GM18951 (cell line): Measurements from ENCODE around the gene TMEM11.

Source experiments
- POLR2A ChIP-seq: IDR thresholded peaks from 4 replicates; pipeline ENCODE4 v1.6.1; 2011; ENCODE audit warnings: mild to moderate bottlenecking; ENCODE audit not compliant: insufficient read length, insufficient read depth; ENCODE audit errors: extremely low read depth
- in situ Hi-C: fragments of 300-500 bp; cut with MboI; formaldehyde crosslinking; loops from one replicate; pipeline ENCODE4 v1.12.0; 2022; ENCODE audit warnings: low sequenced_read_pairs, mixed read lengths, inconsistent platforms; ENCODE audit not compliant: unreplicated experiment

The TMEM11 gene

GRCh38 chr17:21249086-21249795 lies 35.3 kb upstream of the TMEM11 start:
- in situ Hi-C loops: no loop called here

DNA sequence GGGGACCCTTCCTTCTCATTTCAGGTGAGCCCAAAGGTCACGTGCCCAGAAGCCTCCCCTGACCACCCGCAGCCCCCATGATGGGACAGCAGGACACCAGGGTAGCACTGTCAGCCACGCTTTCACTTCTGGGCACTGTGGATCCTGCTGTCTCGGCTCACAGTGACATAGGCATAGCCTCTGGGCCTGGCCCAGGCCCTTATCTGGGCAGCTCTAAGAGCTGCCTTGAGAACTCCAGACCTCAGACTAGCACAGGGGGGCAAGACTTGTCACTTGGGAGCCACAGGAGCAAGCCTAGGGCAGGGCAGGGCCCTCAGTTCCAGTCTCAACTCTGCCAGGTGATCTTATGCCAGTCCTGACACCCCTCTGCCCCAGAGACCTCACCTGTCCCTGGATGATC lies 34.5 kb upstream of the TMEM11 start:
- in situ Hi-C loops: no loop called here
- no peak for TF ChIP-seq POLR2A

More at GRCh38 chr17:21249086-21249795, 35.3 kb upstream of the TMEM11 start:
- no peak for TF ChIP-seq POLR2A

GRCh38 chr17:21247552-21248258 lies 33.7 kb upstream of the TMEM11 start:
- no peak for TF ChIP-seq POLR2A
- in situ Hi-C loops: no loop called here

DNA sequence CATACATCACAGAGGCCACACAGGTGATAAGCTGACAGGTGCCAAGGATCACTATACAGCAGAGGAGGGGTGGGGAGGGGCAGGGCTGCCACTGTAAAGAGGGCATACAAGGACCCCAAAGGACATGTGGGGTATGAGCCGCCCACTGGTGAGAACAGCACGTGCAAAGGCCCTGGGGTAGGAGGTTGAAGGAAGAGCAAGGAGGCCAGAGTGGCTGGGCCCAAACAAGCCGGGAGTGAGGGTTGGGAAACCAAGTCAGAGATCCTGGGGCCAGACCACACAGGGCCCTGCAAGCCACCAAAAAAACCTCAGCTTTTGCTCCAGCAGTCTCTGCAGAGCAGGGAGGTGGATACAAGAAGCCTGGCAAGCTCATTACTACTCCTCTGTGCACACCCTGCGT lies 32.7 kb upstream of the TMEM11 start:
- in situ Hi-C loops: no loop called here
- no peak for TF ChIP-seq POLR2A

- in situ Hi-C loops: no loop called here
- no peak for TF ChIP-seq POLR2A
Observed at GRCh38 chr17:21245639-21246084, 31.7 kb upstream of the TMEM11 start.

GRCh38 chr17:21243516-21244303 lies 29.7 kb upstream of the TMEM11 start:
- in situ Hi-C loops: no loop called here
- no peak for TF ChIP-seq POLR2A

GRCh38 chr17:21242780-21243515 lies 29.0 kb upstream of the TMEM11 start:
- TF ChIP-seq POLR2A: no peak
- in situ Hi-C loops: no loop called here

DNA sequence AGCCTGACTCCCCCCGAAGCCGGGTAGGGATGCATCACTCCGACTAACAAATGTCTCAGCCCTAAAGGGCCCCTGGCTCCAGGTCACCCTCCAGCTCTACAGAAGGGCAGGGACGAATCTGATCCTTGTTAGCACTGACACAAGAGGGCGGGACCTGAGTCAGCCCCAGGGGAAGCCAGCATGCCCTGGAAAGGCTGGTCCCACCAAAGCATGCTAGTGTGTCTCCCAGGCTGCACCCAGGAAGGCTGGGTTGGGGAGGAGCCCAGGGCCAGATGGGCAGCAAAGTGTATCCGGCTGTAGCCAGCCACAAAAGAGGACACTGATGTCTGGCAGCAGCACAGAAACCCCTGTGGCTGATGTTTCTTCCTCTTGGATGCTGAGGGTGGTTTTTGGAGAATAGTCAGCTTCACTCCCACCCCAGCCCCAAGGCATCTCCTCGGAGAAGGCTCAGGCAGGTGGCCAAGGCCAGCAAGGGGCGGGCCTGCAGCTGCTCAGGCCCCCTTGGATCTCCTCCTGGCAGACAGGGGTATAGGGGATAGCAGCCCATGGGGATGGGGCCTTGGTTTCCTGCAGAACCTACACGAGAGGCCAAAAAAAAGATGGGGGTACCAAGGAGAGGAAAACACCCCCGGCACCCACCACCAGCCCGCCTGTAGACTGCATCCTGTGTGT lies 28.2 kb upstream of the TMEM11 start:
- in situ Hi-C loops: no loop called here
- TF ChIP-seq POLR2A: no peak

- no peak for TF ChIP-seq POLR2A
- in situ Hi-C loops: no loop called here
Observed at GRCh38 chr17:21241564-21241963, 27.6 kb upstream of the TMEM11 start.

DNA sequence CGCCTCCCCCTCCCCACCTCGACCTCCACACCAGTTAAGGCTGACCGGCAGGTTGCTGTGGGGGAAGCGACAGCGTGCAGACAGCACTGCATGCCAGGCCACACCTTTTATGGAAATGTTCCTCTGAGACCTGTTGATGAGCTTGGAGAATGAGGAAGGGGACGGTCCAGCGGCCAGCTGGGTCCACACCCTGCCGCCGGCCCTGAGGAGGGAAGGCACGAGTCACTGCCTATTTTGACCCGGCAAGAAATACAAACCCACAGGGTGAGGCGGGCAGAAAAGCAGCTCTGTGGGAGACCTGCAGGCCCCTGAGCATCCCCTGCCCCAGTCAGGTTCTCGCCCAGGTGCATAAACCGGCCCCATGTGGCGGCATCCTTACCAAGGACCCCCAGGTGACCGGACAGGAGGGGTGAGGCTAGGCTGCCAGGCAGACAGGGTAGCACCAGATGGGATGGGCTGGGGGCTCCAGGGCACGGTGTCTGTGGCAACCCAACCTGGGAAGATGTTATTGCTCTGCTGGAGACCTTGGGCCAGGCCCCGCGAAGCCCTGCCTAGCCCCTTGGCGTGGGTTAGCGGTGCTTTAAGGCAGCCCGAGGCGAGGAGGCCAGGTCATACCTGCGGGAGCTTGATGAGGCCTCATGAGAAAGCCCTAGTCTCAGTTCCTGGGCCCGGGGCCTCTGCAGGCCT lies 26.6 kb upstream of the TMEM11 start:
- in situ Hi-C loops: no loop called here
- no peak for TF ChIP-seq POLR2A

GRCh38 chr17:21239680-21240368 lies 25.9 kb upstream of the TMEM11 start:
- in situ Hi-C loops: no loop called here
- TF ChIP-seq POLR2A: no peak
